Activated CD8-positive, alpha-beta memory T cell treated with anti-CD3 and anti-CD28 coated beads, Interleukin-2, amount 50 U/mL, for 24 hours (primary cell): ENCODE results near the gene SINHCAF.
"Not testable (repeated sequence)": the region's sequence is repeated elsewhere in the genome, so short reads cannot be mapped to it uniquely, and the experiment has no call there.

Experiments
- DNase-seq: peaks from one replicate; pipeline ENCODE4 v3.0.0-alpha.2; 2020; ENCODE audit errors: extremely low read depth

The SINHCAF gene

DNA sequence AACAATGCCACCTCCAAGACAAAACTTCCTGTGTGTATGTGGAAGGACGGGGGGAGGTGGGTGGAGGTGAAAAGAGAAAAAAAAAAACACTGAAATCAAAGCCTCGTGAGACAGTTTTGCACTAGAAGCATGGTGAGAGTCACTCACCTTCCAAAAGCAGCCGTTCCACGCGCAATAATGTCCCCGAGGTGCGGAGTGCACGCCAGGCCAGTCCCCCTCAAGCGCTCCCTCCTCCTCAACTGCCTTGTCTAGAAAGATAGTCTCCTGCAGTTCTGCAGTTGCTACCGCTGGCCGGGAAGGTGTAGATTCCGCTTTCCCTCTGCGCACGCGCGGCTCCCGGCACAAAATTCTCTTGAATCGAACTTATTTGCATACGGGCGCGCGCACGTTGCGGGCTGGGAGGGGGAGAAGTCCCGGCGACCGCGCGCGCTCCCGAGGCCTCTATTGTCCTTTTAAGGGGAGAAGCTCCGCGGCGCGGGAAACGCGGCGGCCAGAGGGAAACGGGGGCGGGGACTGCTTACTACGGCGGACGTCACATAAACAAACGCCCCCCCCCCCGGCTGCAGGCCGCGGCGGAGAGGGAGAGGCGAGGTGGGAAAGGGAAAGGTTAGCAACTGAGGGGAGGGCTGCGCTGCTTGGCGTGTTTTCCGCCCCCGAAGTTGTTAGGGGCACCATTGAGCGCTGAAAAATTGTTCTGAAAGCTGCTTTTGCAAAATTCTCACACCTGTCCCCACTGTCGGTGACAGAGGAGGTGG lies at the start of gene SINHCAF:
TSS of gene SINHCAF (minus strand) at position 274 of the 755 bp plus-strand sequence. CDS start 27,946 bp downstream, outside the sequence.
- DNase-seq, result peak; percentile 99

- not testable (repeated sequence) for DNase-seq
Observed at GRCh38 chr12:31375422-31375821, 49.5 kb upstream of the SINHCAF start.

GRCh38 chr12:31371256-31371620 lies 45.3 kb upstream of the SINHCAF start:
- DNase-seq, result no peak

- no peak for DNase-seq
Observed at GRCh38 chr12:31370531-31371255, 44.7 kb upstream of the SINHCAF start.

DNA sequence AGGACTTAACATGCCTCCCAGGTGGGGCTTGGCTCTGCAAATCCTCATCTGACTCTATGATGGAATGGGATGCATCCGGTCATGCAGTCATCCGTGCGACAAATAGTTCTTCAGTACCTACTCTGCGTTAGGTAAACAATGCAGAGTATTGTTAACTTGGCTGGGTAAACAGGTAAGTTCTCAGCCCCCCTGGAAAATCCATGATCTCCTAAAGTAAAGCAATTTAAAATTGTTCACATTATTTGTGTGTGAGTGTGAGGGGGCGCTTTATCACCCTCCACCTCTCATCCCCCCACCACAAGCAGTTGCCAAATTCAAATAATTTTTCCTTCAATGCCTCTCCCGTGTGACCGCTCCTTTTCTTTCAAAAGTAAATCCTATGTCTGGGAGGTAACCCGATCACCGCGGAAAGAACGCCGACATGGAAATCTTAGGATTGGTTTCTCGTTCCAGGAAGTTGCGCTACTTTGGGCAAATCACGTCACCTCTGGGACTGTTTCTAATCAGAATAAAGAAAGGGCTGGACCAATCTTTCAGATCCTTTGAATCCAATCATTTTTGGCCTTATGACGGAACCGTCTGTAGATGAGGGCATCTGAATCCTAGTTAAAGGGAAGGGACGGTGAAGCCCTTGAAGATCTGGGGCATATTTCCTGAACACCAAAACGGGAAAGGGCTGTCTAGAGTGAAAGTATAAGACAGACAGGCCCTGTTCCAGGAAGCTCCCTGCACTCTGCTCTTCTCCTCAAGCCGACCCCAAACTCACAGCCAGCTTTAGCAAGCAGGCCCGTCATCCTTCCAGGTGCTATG lies 44.0 kb upstream of the SINHCAF start:
- no peak for DNase-seq

DNA sequence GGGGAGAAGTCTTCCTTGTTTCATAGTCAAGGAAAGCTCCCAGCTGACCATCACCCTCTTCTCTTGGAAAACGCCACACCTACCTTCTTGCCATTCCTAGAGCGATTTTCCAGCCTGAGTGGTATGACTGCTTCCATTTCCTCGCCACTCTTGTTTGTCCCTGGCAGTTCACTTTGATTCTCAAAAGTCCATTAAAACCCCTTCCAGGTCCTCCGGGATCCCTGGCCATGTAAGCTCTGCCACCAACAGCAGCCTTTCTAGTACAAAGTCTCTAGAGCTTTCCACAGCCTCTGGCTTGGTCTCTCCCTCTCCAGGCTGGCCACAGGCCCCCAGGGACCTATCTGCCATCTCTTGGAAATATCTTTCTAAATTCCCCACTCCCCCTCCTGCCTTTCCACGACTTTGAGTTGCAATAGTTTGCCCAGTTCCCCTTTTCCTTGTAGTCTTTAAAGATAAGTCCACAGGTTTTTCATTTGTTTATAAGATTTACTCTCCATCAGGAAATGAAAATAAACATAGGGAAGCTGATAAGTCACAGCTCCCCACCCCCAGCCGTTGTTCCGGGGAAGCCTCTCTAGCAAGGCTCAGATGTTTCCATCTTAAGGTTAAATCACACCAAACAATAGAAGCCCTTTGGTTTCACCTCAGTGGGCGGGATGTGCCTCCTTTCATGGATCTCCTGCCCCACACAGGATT lies 42.9 kb upstream of the SINHCAF start:
- no peak for DNase-seq

GRCh38 chr12:31366104-31366621 lies 40.2 kb upstream of the SINHCAF start:
- DNase-seq, result no peak

DNA sequence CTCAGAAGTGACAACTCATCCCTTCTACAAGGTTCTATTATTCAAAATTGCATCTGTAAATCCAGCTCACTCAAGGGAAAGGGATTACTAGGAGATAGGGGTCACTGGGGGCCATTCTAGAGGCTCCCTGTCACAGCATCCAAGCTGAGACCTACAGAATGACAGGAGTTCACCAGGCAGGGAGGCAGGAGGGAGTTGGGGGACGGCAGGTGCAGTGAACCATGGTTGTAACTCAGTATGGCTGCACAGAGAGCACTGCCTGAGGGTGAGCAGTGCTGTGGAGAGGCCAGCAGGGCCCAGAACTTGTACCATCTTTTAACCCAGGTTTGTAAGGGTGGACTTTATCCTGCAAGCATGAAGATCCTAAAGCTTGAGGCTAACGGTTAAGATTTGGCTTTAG lies 37.9 kb upstream of the SINHCAF start:
- no peak for DNase-seq

DNA sequence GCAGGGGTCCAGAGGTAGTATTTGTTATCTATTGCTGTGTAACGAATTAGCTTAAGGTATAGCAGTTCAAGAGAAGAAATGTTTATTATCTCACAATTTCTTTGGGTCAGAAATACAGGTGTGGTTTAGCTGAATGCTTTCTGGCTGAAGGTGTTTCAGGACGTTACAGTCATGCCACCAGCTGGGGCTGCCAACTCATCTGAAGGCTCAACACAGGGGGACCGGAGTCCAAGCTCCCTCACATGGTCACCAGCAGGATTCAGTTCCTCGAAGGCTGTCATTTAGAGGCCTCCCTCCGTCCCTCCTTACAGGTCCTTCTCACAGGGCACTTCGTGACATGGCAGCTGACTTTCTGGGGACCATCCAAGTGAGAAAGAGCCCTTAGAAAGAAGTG lies 37.5 kb upstream of the SINHCAF start:
- DNase-seq, result no peak

- DNase-seq, result no peak
Observed at GRCh38 chr12:31362759-31363415, 36.9 kb upstream of the SINHCAF start.

DNA sequence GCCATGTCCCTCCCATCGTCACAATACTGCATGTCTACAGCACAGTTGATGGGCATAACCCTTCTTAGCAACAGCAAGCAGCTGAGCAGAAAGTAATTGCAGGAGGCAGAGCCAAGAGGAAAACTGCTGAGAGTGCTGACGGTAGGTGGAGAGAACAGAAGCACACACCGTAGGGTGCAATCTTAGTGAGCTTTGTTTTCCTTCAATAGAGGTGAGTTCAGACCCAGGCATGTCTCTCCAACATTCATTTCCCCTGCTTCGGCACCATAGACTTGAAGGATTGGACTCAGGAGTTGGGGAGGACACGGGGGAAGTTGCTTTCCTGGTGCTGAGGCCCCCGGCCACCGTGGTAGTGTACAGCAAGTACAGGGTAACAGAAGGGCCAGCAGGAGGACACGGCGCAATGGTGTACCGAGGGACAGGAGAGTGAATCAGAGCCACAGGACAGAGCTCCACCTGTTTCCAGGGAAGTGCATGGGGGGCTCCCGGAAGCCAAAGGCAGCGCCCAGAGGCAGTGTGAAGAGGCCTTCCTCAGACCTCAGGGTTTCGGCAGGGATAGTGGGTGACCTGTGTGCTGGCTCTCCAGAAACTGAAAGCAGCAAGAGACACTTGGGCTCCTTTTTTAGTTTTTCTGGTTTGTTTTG lies 36.3 kb upstream of the SINHCAF start:
- DNase-seq, result no peak

- no peak for DNase-seq
Observed at GRCh38 chr12:31361730-31362114, 35.8 kb upstream of the SINHCAF start.

- no peak for DNase-seq
Observed at GRCh38 chr12:31355747-31356107, 29.8 kb upstream of the SINHCAF start.

- no peak for DNase-seq
Observed at GRCh38 chr12:31353750-31354708, 28.1 kb upstream of the SINHCAF start.

DNA sequence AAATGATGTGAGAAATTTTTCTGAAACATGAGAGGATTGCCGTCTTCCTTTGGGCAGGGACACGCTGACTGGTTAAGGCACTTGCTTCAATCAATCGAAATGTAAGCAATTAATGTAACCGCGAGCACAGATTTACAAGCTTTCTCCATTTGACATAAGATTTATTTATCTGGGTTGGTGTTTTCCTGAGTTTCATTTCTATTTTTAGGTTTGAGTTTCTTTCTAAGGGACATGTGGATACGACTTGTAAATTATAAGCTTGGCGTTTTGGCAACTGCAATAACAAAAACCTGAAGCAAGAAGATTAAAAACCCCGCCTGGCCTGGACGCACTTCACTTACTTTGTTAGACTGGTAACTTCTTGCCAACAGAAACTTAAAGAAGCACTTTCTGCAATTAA lies 20.3 kb upstream of the SINHCAF start:
- no peak for DNase-seq

DNA sequence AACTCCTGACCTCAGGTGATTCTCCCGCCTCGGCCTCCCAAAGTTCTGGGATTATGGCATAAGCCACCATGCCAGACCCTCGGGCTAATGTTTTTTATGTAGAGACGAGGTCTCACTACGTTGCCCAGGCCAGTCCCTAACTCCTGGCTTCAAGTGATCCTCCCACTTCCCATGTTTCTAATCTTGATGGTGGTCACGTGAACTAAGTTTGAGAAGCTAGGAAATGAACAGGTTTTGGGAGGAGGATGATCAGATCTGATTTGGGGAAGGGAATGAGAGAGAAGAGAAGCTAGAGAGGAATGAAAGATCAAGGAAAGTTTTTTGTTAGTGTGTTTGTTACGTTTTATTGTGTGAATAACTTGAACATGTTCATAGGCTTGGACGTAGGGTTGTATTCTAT lies 17.2 kb upstream of the SINHCAF start:
- no peak for DNase-seq

DNA sequence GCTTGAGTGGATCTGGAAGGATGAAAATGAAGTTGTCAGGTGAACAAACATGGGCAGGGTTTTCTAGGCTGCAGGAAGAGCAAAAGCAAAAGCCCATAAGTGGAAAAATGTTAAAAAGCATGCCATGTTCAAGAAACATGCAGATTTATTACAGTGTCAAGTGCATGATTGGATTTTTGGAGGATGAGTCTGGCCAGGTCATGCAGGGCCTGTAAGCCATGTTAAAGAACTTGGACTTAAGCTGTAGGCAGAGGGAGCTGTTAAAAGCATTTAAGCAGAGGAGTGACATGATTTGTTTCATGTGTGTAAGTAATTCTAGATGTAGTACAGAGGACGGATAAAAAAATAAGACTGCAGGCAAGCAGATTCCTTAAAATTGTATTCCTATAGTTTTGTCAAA lies 16.3 kb upstream of the SINHCAF start:
- DNase-seq, result no peak

GRCh38 chr12:31339831-31340622 lies 14.1 kb upstream of the SINHCAF start:
- no peak for DNase-seq

DNA sequence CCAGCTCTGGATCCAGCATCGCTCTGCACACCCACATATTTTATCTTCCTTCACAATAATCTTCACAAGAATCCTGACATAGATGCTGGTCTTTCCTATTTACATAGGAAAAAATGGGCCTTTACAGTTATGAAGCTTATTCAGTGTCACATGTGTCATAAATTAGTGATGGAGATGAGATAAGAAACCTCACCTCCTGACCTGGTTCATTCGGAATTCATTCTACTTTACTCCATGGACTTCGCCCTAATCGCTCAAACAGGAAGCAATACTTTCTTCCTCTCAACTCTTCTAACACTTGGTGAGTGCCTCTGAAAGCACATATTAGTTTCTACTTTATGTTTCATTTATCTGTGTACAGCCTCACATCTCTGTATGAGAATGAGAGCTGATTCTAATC lies 12.0 kb upstream of the SINHCAF start:
- no peak for DNase-seq
